ENCODE results near the gene RNF186. TPM values are rescaled to one million over a fixed set of nuclear protein-coding genes. Genes with fewer than 3 reads are reported as not detected.

Gene RNF186
- total and polyA plus RNA-seq, 10 donors: 0.07 TPM; not detected in 9

GRCh38 chr1:19825298-19825697, 10.2 kb upstream of the RNF186 start:
- Histone ChIP-seq H3K4me3 (no peak overlapping the region), H3K27ac (no peak overlapping the region), H3K36me3 (no peaks in the 10 kb centered on the region), H3K27me3 (replicated peaks in 1 of 7) (peaks cover 0 to 11% (median 0%) of the 10 kb centered on the region in 7 donors), H3K4me1 (no peaks in the 10 kb centered on the region), H3K9me3 (no peaks in the 10 kb centered on the region)
- DNase-seq: no peak
- no peak for TF ChIP-seq POLR2AphosphoS5 (IDR thresholded peaks at IDR 0.05)
- no peak for TF ChIP-seq POLR2A (IDR thresholded peaks at IDR 0.05)
- TF ChIP-seq CTCF (IDR thresholded peaks at IDR 0.05 in 8 of 11, conservative IDR thresholded peaks at IDR 0.05 in 3 of 11): no peak
- intact Hi-C loops (cut with DNase I; ENCODE audit: low total_unique reads): no loop called here
- whole genome bisulfite sequencing, 5 donors: 35 to 43% (median 38%) methylated on average over 6 of the region's 6 CpGs

GRCh38 chr1:19824541-19824940, 9.5 kb upstream of the RNF186 start:
- Histone ChIP-seq H3K36me3 (no peaks in the 10 kb centered on the region), H3K4me1 (no peaks in the 10 kb centered on the region), H3K27ac (no peak overlapping the region), H3K27me3 (replicated peaks in 1 of 7) (peaks cover 0 to 4% (median 0%) of the 10 kb centered on the region in 7 donors), H3K9me3 (no peaks in the 10 kb centered on the region), H3K4me3 (no peak overlapping the region)
- intact Hi-C loops (cut with DNase I; ENCODE audit: low total_unique reads): no loop called here
- TF ChIP-seq POLR2AphosphoS5 (IDR thresholded peaks at IDR 0.05) (no peak), CTCF (IDR thresholded peaks at IDR 0.05 in 8 of 11, conservative IDR thresholded peaks at IDR 0.05 in 3 of 11) (no peak), POLR2A (IDR thresholded peaks at IDR 0.05) (no peak)
- no peak for DNase-seq
- 70 to 77% (median 72%) methylated on average over 4 of the region's 4 CpGs for WGBS, 5 donors

GRCh38 chr1:19824036-19824435, 9.0 kb upstream of the RNF186 start:
- no peak for DNase-seq
- intact Hi-C loops (cut with DNase I; ENCODE audit: low total_unique reads): no loop called here
- no peaks in the 10 kb centered on the region for H3K9me3 ChIP-seq
- no peaks in the 10 kb centered on the region for H3K27me3 ChIP-seq (replicated peaks in 1 of 7)
- no peaks in the 10 kb centered on the region for H3K36me3 ChIP-seq
- no peak overlapping the region for H3K4me3 ChIP-seq
- WGBS, 5 donors: 73 to 92% (median 88%) methylated on average over 5 of the region's 5 CpGs
- TF ChIP-seq CTCF (IDR thresholded peaks at IDR 0.05 in 8 of 11, conservative IDR thresholded peaks at IDR 0.05 in 3 of 11): no peak
- no peak for TF ChIP-seq POLR2AphosphoS5 (IDR thresholded peaks at IDR 0.05)
- no peak for TF ChIP-seq POLR2A (IDR thresholded peaks at IDR 0.05)
- no peaks in the 10 kb centered on the region for H3K4me1 ChIP-seq
- H3K27ac ChIP-seq: no peak overlapping the region

- H3K27ac ChIP-seq: no peak overlapping the region
- peak; percentile 34 for DNase-seq
- intact Hi-C loops (cut with DNase I; ENCODE audit: low total_unique reads): no loop called here
- H3K36me3 ChIP-seq: no peaks in the 10 kb centered on the region
- no peaks in the 10 kb centered on the region for H3K9me3 ChIP-seq
- H3K4me3 ChIP-seq: no peak overlapping the region
- WGBS, 5 donors: 79 to 91% (median 85%) methylated on average over 5 of the region's 5 CpGs
- H3K27me3 ChIP-seq (replicated peaks in 1 of 7): no peaks in the 10 kb centered on the region
- TF ChIP-seq CTCF (IDR thresholded peaks at IDR 0.05 in 8 of 11, conservative IDR thresholded peaks at IDR 0.05 in 3 of 11) (no peak), POLR2AphosphoS5 (IDR thresholded peaks at IDR 0.05) (no peak), POLR2A (IDR thresholded peaks at IDR 0.05) (no peak)
- peaks cover 0 to 8% (median 0%) of the 10 kb centered on the region in 6 donors for H3K4me1 ChIP-seq
These were observed 4.6 kb upstream of the RNF186 start for GRCh38 chr1:19819701-19820100.

All from spleen (tissue), 11 donors.